Measurements from ENCODE around the gene ACBD6. TPM values are rescaled to one million over a fixed set of nuclear protein-coding genes. Genes with fewer than 3 reads are reported as not detected.

The ACBD6 gene
- total and polyA plus RNA-seq, 2 experiments from 2014 or later = 75.7 to 88.8 TPM

GRCh38 chr1:180424848-180425457 lies 77.4 kb downstream of the ACBD6 start:
- TF ChIP-seq ZNF114 (CRISPR knock-in tag; IDR thresholded peaks at IDR 0.05) = no peak
- TF ChIP-seq, protein P1, sequence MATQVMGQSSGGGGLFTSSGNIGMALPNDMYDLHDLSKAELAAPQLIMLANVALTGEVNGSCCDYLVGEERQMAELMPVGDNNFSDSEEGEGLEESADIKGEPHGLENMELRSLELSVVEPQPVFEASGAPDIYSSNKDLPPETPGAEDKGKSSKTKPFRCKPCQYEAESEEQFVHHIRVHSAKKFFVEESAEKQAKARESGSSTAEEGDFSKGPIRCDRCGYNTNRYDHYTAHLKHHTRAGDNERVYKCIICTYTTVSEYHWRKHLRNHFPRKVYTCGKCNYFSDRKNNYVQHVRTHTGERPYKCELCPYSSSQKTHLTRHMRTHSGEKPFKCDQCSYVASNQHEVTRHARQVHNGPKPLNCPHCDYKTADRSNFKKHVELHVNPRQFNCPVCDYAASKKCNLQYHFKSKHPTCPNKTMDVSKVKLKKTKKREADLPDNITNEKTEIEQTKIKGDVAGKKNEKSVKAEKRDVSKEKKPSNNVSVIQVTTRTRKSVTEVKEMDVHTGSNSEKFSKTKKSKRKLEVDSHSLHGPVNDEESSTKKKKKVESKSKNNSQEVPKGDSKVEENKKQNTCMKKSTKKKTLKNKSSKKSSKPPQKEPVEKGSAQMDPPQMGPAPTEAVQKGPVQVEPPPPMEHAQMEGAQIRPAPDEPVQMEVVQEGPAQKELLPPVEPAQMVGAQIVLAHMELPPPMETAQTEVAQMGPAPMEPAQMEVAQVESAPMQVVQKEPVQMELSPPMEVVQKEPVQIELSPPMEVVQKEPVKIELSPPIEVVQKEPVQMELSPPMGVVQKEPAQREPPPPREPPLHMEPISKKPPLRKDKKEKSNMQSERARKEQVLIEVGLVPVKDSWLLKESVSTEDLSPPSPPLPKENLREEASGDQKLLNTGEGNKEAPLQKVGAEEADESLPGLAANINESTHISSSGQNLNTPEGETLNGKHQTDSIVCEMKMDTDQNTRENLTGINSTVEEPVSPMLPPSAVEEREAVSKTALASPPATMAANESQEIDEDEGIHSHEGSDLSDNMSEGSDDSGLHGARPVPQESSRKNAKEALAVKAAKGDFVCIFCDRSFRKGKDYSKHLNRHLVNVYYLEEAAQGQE (IDR thresholded peaks at IDR 0.05; ENCODE audit: unreplicated experiment) = no peak
- no peak for TF ChIP-seq STAT1 (IDR thresholded peaks at IDR 0.05; ENCODE audit: unreplicated experiment)
- no peak for TF ChIP-seq POLR2AphosphoS5 (IDR thresholded peaks at IDR 0.05; ENCODE audit: low read depth)
- no peak for TF ChIP-seq EZH2 (IDR thresholded peaks at IDR 0.05; ENCODE audit: low read depth, unreplicated experiment)
- no peak for TF ChIP-seq CREB1 (CRISPR knock-in tag; IDR thresholded peaks at IDR 0.05; ENCODE audit: low read depth)
- no peak for TF ChIP-seq NANOG (IDR thresholded peaks at IDR 0.05; ENCODE audit: borderline replicate concordance)
- TF ChIP-seq JUNB (IDR thresholded peaks at IDR 0.05; ENCODE audit: unreplicated experiment) = no peak
- TF ChIP-seq ZNF331 (CRISPR knock-in tag; IDR thresholded peaks at IDR 0.05; ENCODE audit: low read depth) = no peak
- TF ChIP-seq EZH2phosphoT487 (IDR thresholded peaks at IDR 0.05; ENCODE audit: unreplicated experiment) = no peak
- TF ChIP-seq, protein P2, sequence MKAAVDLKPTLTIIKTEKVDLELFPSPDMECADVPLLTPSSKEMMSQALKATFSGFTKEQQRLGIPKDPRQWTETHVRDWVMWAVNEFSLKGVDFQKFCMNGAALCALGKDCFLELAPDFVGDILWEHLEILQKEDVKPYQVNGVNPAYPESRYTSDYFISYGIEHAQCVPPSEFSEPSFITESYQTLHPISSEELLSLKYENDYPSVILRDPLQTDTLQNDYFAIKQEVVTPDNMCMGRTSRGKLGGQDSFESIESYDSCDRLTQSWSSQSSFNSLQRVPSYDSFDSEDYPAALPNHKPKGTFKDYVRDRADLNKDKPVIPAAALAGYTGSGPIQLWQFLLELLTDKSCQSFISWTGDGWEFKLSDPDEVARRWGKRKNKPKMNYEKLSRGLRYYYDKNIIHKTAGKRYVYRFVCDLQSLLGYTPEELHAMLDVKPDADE (IDR thresholded peaks at IDR 0.05) = no peak
- no peak for TF ChIP-seq CTCF (conservative IDR thresholded peaks at IDR 0.05; ENCODE audit: low read depth in 2 of 2)
- TF ChIP-seq, protein P3, sequence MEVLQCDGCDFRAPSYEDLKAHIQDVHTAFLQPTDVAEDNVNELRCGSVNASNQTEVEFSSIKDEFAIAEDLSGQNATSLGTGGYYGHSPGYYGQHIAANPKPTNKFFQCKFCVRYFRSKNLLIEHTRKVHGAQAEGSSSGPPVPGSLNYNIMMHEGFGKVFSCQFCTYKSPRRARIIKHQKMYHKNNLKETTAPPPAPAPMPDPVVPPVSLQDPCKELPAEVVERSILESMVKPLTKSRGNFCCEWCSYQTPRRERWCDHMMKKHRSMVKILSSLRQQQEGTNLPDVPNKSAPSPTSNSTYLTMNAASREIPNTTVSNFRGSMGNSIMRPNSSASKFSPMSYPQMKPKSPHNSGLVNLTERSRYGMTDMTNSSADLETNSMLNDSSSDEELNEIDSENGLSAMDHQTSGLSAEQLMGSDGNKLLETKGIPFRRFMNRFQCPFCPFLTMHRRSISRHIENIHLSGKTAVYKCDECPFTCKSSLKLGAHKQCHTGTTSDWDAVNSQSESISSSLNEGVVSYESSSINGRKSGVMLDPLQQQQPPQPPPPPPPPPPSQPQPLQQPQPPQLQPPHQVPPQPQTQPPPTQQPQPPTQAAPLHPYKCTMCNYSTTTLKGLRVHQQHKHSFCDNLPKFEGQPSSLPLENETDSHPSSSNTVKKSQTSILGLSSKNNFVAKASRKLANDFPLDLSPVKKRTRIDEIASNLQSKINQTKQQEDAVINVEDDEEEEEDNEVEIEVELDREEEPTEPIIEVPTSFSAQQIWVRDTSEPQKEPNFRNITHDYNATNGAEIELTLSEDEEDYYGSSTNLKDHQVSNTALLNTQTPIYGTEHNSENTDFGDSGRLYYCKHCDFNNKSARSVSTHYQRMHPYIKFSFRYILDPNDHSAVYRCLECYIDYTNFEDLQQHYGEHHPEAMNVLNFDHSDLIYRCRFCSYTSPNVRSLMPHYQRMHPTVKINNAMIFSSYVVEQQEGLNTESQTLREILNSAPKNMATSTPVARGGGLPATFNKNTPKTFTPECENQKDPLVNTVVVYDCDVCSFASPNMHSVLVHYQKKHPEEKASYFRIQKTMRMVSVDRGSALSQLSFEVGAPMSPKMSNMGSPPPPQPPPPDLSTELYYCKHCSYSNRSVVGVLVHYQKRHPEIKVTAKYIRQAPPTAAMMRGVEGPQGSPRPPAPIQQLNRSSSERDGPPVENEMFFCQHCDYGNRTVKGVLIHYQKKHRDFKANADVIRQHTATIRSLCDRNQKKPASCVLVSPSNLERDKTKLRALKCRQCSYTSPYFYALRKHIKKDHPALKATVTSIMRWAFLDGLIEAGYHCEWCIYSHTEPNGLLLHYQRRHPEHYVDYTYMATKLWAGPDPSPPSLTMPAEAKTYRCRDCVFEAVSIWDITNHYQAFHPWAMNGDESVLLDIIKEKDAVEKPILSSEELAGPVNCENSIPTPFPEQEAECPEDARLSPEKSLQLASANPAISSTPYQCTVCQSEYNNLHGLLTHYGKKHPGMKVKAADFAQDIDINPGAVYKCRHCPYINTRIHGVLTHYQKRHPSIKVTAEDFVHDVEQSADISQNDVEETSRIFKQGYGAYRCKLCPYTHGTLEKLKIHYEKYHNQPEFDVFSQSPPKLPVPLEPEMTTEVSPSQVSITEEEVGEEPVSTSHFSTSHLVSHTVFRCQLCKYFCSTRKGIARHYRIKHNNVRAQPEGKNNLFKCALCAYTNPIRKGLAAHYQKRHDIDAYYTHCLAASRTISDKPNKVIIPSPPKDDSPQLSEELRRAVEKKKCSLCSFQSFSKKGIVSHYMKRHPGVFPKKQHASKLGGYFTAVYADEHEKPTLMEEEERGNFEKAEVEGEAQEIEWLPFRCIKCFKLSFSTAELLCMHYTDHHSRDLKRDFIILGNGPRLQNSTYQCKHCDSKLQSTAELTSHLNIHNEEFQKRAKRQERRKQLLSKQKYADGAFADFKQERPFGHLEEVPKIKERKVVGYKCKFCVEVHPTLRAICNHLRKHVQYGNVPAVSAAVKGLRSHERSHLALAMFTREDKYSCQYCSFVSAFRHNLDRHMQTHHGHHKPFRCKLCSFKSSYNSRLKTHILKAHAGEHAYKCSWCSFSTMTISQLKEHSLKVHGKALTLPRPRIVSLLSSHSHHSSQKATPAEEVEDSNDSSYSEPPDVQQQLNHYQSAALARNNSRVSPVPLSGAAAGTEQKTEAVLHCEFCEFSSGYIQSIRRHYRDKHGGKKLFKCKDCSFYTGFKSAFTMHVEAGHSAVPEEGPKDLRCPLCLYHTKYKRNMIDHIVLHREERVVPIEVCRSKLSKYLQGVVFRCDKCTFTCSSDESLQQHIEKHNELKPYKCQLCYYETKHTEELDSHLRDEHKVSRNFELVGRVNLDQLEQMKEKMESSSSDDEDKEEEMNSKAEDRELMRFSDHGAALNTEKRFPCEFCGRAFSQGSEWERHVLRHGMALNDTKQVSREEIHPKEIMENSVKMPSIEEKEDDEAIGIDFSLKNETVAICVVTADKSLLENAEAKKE (CRISPR knock-in tag; IDR thresholded peaks at IDR 0.05) = no peak
- ATAC-seq (no peak), DNase-seq (ENCODE audit: low spot score) (no peak)
- no peaks in the 10 kb centered on the region for H3K9me2 ChIP-seq (ENCODE audit: insufficient read depth)
- H2AFZ ChIP-seq = no peak overlapping the region
- H3K27me3 Mint-ChIP-seq (ENCODE audit: insufficient read depth, low read depth, poor library complexity) = no peaks in the 10 kb centered on the region
- no peaks in the 10 kb centered on the region for H3K27me3 ChIP-seq (ENCODE audit: insufficient read depth)
- peak overlapping the region; percentile 89 for H3K27ac Mint-ChIP-seq
- H3K79me2 ChIP-seq (replicated peaks; ENCODE audit: insufficient read depth) = peaks cover 9% of the 10 kb centered on the region; the same call in 1 of the 2 replicates
- peak overlapping the region; percentile 45 for H3K27ac ChIP-seq (ENCODE audit: low read depth)
- no peak overlapping the region for H3K4me3 ChIP-seq
- H4K20me1 ChIP-seq (replicated peaks; ENCODE audit: insufficient read depth) = no peaks in the 10 kb centered on the region
- H3K4me1 ChIP-seq (ENCODE audit: insufficient read depth) = peaks cover 28% of the 10 kb centered on the region
- peaks cover 14% of the 10 kb centered on the region for H3K36me3 Mint-ChIP-seq (ENCODE audit: low read depth)
- H3K4me3 Mint-ChIP-seq = no peak overlapping the region; the same call in 2 of the 3 replicates
- peak overlapping the region; percentile 56; the same call in 1 of the 2 replicates for H3K4me2 ChIP-seq
- no peaks in the 10 kb centered on the region for H3K9me3 Mint-ChIP-seq
- no peaks in the 10 kb centered on the region for H3F3A ChIP-seq (replicated peaks; ENCODE audit: low read depth)
- peaks cover 21% of the 10 kb centered on the region for H3K4me1 Mint-ChIP-seq
- no peaks in the 10 kb centered on the region for H3K36me3 ChIP-seq (ENCODE audit: insufficient read depth)
